ENCODE results near the gene RTN4RL1. TPM values are rescaled to one million over a fixed set of nuclear protein-coding genes. Genes with fewer than 3 reads are reported as not detected.

RTN4RL1 gene
- total and polyA plus RNA-seq, 2 of the 4 experiments (the other 2 are of a cell fraction): under 0.01 to 0.03 TPM

DNA sequence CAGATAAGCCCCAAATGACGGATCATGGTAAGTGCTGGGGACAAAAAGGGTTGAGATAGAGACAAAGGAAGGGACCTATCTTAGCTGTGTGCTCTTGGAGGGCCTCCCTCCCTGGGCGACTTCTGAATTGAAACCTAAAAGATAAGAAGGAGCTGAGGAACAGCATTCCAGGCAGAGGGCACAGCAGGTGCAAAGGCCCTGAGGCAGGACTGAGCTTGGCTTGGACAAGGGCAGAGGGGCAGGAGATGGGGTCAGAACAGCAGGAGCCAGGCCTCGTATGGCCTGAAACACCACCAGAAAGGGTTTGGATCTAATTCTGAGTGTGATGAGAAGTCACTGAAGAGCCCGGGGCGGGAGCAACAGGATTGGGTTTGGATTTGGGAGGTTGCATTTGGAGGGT, 75.4 kb downstream of the RTN4RL1 start:
- H2AFZ ChIP-seq (replicated peaks; ENCODE audit: low read length, poor library complexity): no peak overlapping the region
- H4K8ac ChIP-seq (ENCODE audit: low read depth in 2 of 2, low read length in 2 of 2): no peak overlapping the region
- no peak overlapping the region for H3K14ac ChIP-seq (replicated peaks; ENCODE audit: low read depth, low read length)
- 0 out of 2 replicates have a peak, but pooled peaks cover 4% of the 10 kb centered on the region for H3K9me1 ChIP-seq (ENCODE audit: insufficient read depth, low read length)
- H2BK20ac ChIP-seq (ENCODE audit: low read depth, low read length): no peak overlapping the region
- H3K4me1 ChIP-seq (ENCODE audit: control insufficient read depth, insufficient read depth, low read length): no peaks in the 10 kb centered on the region
- no peaks in the 10 kb centered on the region for H3K9me3 ChIP-seq (ENCODE audit: control insufficient read depth, insufficient read depth, low read length)
- in situ Hi-C loops (cut with MboI; ENCODE audit: low sequenced_read_pairs) (no loop called here), dilution Hi-C loops (cut with HindIII; ENCODE audit: low sequenced_read_pairs, unreplicated experiment) (no loop called here), intact Hi-C loops (cut with micrococcal nuclease) (no loop called here)
- no peak overlapping the region for H2BK15ac ChIP-seq (ENCODE audit: low read depth, low read length)
- no peak for ATAC-seq (ENCODE audit: low read depth)
- H2BK5ac ChIP-seq (ENCODE audit: low read depth, low read length, poor library complexity, severe bottlenecking): no peak overlapping the region
- no peak overlapping the region for H4K5ac ChIP-seq (ENCODE audit: low read depth, low read length)
- H2AK5ac ChIP-seq (ENCODE audit: low read depth, low read length): no peak overlapping the region
- H3K36me3 ChIP-seq (ENCODE audit: control insufficient read depth, insufficient read depth, low read length): no peaks in the 10 kb centered on the region
- no peak overlapping the region for H4K91ac ChIP-seq (ENCODE audit: insufficient read depth, low read depth, low read length)
- BruUV-seq (replicated peaks): no TSS peak
- no peak overlapping the region for H2BK120ac ChIP-seq (ENCODE audit: low read depth, low read length)
- CTCF ChIA-PET: no interaction called here
- H3K18ac ChIP-seq (ENCODE audit: low read depth, low read length): no peak overlapping the region
- H3K79me1 ChIP-seq (ENCODE audit: low read depth in 1 of 2, low read length in 2 of 2): no peaks in the 10 kb centered on the region
- no CpG with 5 or more reads among the region's 5 CpGs for WGBS, 2 experiments (ENCODE audit: extremely low coverage in 2 of 2, insufficient read length in 1 of 2)
- POLR2A ChIA-PET (ENCODE audit: unreplicated experiment): interaction anchor here (0.6 kb wide), 1 partner anchor 28 kb away, joined by 4 read pairs; no protein-coding TSS in a partner anchor
- H3K27me3 ChIP-seq (ENCODE audit: control insufficient read depth, insufficient read depth, low read length): peaks cover 14% of the 10 kb centered on the region
- no peak for TF ChIP-seq MAZ (IDR thresholded peaks at IDR 0.05; ENCODE audit: borderline replicate concordance, low read depth, low read length)
- H3K23ac ChIP-seq (ENCODE audit: low read depth, low read length): no peak overlapping the region
- H2AK9ac ChIP-seq (replicated peaks; ENCODE audit: low read depth, low read length, poor library complexity): no peak overlapping the region
- H3K56ac ChIP-seq (ENCODE audit: extremely low read depth, insufficient read depth, low read length): no peak overlapping the region
- no peak overlapping the region for H3K9ac ChIP-seq (ENCODE audit: low read depth, low read length)
- H3K4me2 ChIP-seq (ENCODE audit: low read depth, low read length): no peak overlapping the region
- H4K20me1 ChIP-seq (ENCODE audit: insufficient read depth, low read length): no peaks in the 10 kb centered on the region
- no peak for DNase-seq
- H3K4ac ChIP-seq (ENCODE audit: low read depth, low read length): no peak overlapping the region
- H3K27ac ChIP-seq (ENCODE audit: insufficient read depth, low read length): no peak overlapping the region
- no peak overlapping the region for H3K4me3 ChIP-seq (ENCODE audit: insufficient read depth, low read depth, low read length)
